GM21528 (cell line): ENCODE results near the gene WAPL.

ENCODE experiments used
- ATAC-seq: cut with Tn5 transposase; IDR thresholded peaks from one replicate; pipeline ENCODE4 v1.9.1; 2021; ENCODE audit warnings: mild to moderate bottlenecking, moderate library complexity; ENCODE audit not compliant: unreplicated experiment, low FRiP score

Gene WAPL

DNA sequence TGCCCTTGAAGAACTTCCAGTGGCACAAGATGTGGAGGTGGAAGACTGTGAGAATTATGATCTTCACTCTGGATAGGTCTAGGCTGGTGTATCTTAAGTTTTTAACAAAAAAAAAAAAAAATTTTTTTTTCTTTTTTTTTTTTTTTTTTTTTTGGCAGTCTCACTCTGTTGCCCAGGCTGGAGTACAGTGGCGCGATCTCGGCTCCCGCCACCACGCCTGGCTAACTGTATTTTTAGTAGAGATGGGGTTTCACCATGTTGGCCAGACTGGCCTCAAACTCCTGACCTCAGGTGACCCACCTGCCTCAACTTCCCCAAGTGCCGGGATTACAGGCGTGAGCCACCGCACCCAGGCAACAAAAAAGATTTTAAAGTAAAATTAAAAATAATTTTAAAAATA, 37.9 kb downstream of the WAPL start:
- ATAC-seq: no peak

DNA sequence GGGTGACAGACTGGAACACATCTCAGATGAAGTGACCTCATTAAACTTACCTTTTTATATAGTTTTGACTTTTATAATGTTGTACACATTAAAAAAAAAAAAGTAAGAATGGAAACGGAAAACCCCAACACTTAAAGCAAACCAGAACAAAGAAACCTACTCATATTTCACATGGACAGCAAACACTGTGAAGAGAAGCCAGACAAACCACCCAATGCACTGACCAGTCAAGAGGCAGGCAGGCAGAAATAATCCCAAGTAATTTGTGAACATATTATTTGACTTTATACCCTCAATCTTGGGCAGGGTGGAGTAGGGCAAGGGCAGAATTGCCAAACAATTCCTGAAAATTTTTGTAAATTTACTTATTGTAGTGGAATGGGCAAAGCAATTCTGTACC, 39.8 kb downstream of the WAPL start:
- ATAC-seq: no peak

DNA sequence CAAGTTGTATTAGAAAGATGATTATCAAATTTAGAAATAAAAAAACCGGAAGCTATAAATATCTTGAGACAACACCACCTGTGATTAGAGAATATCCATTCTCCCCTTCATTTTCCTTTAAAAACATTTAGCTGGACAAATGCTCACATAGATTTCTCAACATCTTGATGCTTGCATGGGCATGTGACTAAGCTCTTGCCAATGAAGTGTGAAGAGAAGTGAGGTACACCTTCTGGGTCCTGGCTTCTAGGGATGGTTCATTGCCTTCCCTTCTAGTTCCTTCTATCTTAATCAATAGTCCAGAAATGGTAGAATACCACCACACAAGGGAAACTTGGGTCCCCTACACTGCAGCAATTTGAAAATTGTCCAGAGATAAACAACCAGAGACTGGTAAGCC, 41.0 kb downstream of the WAPL start:
- ATAC-seq: no peak

DNA sequence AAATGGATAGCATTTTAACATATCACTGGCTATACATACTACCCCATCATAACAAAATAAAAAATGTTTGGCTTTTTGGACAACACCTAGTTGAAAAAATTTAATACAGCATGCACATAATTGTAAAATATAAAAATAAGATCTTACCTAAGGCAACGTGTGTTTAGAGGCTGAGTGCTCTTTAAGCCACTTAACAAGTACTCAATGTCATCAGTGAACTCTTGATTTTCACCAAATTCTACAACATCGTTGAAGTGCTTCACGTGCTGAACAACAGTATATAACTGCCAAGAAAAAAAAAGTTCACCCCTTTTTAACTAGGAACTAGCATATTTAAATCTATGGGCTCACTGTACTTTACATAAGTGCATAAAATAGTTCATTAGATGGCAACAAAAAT, 49.5 kb downstream of the WAPL start:
- ATAC-seq: no peak

DNA sequence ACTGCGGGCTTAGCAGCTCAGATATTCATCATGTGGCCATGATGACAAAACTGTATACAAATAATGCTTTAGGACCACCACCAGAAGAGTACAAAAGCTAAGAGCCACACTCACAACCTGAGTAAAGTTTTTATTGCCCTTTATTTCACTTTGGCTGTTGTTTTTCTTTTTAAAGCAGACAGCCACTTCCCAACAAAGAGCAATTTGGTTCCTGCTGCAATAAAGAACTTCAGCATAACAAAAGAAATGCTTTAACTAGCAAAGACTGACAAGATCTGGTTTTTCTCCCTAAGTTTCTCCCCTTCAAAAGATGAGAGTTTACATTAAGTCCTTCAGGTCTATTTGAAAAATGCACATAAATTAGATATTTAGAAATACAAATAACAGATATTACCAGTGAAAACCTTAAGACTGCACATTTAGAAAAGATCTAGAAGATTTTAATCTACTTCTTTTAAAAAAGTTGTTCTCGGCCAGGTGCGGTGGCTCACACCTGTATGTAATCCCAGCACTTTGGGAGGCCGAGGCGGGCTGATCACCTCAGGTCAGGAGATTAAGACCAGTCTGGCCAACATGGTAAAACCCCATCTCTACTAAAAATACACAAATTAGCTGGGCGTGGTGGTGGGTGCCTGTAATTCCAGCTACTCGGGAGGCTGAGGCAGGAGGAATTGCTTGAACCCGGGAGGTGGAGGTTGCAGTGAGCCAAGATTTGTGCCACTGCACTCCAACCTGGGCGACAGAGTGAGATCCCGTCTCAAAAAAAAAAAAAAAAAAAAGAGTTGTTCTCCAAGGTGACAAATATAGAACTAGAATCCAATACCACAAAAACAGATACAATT, 59.4 kb downstream of the WAPL start:
- no peak for ATAC-seq

DNA sequence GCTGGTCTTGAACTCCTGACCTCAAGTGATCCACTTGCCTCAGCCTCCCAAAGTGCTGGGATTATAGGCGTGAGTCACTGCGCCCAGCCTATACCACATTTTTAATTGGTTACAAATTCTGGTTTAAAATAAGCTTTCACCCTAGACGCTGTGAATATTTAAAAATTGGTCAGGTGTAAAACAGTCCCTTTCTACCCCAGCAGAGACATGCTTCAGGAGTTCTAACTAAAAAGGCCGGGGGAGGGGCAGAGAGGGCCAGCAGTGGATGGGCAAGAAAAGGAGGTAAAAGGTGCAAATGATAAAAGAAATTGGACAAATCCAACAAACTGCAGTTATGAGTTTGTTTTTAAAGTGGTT, 70.0 kb downstream of the WAPL start:
- no peak for ATAC-seq

DNA sequence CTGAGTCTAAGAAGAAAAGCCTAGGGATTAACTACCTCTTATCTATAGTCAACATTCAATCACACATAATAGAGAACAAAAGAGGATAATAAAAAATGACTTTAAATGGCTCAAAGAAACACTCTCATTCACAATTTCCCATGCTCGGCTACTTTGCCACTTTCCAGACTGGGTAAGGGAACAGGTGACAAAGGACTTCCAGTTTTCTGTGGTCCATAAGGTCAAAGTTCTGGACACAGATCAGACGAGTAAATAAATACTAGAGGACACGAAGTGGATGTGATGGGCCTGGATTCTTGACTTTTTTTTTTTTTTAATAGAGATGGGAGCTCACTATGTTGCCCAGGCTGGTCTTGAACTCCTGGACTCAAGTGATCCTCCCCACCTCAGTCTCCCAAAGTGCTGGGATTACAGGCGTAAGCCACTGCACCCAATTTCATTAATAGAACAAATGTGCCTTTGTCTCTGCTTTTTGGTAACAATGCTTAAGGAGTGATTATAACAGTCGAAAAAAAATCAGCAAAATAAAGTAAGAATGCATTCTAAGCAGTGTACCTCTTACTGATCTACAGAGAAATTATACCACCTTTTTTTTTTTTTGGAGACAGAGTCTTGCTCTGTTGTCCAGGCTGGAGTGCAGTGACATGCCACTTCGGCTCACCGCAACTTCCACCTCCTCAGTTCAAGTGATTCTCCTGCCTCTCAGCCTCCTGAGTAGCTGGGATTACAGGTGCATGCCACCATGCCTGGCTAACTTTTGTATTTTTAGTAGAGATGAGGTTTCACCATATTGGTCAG, 70.6 kb downstream of the WAPL start:
- ATAC-seq: no peak

DNA sequence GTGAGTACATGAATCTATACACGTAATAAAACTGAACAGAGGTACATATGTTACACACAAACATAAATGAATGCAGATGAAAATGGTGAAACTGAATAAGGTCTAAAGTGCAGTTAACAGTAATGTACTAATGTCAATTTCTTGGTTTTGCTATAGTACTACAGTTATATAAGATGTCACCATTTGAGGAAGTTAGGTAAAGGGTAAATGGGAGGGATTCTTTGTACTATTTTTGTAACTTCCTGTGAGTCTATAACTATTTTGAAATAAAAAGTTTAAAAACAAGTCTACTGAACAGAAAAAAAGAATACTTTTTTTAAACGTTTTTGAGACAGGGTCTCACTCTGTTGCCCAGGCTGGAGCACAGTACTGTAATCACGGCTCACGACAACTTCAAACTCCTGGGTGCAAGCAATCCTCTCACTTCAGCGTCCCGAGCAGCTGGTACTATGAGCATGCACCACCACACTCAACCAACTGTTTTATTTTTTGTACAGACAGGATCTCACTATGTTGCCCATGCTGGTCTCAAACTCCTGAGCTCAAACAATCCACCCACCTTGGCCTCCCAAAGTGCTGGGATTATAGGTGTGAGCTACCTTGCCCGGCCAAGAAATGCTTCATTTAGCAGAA, 71.5 kb downstream of the WAPL start:
- ATAC-seq: no peak

DNA sequence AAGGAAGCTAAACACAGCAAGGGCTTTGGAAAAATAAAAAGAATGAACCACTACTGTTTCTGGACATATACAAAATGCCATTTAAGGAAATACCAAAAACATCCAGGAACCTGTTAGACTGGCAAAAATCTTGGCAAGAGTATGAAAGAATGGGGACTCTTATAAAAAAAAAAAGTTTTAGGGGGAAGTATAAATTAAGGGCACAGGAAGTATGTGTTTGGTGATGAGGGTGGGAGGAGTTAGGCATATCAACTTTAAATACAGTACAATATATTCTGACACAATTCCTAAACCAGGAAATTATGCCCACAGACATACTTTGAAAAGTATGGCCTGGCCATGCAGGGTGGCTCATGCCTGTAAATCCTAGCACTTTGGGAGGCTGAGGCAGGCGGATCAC, 74.2 kb downstream of the WAPL start:
- no peak for ATAC-seq

DNA sequence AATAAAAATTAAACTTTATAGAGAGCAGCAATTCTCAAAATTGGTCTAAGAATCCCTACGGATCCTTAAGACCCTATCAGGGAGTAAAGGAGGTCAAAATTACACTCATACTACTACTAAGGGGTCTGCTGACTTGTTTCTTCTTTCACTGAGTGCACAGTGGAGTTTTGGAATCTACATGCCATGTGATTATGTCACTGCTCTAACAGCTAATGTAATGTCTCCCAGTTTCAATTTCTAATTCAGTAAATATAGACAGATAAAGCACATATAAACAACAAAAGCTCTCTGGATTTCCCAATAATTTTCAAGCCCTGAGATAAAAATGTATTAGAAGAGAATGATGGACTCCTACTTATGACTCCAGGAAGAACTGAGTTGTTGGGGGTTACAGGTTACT, 74.6 kb downstream of the WAPL start:
- ATAC-seq: no peak

DNA sequence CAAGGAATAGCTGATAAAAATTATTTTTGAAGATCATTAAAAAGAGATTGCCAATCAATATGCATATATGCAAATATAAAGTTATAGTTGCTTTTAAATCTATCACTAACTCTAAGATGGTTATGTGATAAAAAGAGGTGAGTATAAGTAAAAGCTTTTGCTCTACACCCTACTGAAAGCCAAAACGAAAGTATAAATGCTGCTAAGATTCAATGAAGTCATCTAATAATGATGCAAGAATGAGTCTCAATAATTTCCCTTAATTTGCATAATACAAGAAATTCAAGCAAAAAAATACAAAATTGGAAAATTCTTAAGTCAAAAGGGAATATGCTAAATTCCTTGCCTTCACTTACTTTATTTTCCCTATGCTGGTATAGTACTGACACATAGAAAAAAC, 75.2 kb downstream of the WAPL start:
- no peak for ATAC-seq

DNA sequence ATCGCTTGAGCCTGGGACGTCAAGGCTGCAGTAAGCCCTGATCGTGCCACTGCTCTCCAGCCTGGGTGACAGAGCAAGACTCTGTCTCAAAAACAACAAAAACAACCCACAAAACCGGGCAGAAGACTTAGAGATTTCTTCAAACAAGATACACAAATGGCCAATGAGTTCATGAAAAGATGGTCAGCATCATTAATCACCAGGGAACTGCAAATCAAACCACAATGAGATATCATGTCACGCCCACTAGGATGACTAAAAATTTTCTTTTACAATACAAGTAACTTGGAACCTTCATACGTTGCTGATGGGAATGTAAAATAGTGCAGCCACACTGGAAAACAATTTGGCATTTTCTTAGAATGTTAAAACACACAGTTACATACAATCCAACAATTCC, 77.7 kb downstream of the WAPL start:
- ATAC-seq: no peak

DNA sequence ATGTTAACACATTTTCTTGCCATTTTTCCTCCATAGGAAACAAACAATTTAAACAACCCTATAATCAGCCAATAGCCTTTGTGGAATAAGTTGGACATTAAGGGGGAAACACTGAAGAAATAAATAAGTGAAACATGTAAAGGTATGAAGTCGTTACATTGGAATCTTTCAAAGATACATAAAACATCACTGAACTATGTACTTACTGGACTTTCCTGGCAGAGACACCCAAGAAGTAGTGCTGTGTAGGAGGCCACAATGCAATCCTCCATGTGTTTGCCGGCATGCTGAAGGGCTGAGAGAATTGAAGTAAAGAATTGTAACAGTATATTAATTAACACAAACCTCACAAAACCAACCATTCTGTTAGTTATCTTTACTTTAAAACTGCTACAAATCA, 78.5 kb downstream of the WAPL start:
- no peak for ATAC-seq

DNA sequence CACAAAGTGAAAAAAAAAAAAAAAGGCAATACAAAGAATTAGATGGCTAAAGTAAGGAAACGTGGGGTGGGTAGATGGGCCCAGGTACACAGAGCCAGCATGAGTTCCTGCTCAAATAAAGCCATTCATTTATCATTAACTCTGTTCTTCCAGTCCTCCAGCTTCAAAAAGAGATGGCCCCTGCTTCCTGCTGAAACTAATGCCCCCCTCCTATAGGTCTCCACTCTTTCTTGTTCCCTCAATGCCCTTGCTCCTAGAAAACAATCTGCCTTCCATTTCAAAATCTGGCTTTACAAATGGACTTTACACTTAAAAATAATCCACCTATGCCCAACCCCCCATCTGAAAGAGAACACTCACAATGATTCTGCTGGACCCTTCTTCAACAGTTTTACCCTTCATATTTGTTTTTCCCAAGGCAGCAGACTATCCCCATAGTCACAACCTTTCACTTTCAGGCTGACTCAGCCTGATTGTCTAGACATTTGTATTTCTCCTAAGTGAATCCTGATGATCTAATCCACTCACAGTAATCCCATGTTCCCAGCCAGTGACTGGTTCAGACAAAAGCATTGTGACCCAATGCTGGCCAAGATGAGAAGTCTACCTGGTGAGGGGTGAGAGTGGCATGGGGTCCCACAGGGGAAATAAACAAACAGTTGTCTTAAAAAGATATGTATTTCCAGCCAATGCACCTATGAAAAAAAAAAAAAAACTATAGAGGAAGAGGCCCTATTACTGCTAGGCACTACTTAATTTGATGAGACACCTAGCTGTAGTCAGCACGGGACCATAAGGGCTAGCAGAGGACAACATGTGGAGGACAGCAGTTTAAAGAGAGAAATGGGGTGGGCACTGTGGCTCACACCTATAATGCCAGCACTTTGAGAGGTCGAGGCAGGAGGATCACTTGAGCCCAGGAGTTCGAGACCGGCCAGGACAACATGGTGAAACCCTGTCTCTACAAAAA, 80.4 kb downstream of the WAPL start:
- no peak for ATAC-seq

DNA sequence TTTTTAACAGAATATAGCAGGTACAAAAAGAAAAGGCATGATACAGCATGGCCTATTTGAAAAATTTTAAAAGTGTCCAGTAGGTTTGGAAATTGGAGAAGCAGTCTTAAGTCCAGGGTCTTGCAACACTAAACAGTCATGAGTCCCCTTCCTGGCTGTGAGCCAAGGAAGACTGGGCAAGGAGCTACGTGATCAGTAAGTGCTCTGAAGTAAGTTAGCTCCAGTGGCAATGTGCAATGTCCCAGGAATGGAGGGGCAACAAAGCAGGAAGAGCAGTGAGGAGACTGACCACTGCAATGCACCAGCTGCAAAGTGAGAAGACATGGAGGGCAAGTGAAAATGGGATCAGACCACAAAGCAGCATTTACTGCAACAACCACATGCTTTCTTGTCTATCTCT, 82.0 kb downstream of the WAPL start:
- no peak for ATAC-seq

DNA sequence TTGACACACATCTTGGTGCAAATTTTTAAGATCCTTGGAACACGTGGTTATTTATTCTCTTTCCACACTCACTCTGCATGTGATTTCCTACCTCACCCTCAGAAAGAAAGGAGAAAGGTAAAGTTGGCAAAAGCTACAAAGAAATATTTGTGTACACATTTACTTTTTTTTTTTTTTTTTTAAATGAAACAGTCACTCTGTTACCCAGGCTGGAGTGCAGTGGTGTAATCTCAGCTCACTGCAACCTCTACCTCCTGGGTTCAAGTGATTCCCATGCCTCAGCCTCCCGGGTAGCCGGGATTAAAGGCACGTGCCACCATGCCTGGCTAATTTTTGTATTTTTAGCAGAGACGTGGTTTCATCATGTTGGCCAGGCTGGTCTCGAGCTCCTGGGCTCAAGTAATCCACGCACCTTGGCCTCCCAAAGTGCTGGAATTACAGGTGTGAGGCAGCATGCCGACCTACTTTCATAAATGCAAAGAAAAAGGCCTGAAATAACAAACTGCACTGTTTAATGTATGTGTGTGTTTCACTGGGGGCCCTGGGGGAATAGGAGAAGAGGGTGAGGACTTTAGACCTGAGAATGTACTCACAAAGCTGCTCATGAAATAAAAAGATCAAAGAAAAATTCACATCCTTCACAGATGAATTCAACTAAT, 83.4 kb downstream of the WAPL start:
- ATAC-seq: no peak

DNA sequence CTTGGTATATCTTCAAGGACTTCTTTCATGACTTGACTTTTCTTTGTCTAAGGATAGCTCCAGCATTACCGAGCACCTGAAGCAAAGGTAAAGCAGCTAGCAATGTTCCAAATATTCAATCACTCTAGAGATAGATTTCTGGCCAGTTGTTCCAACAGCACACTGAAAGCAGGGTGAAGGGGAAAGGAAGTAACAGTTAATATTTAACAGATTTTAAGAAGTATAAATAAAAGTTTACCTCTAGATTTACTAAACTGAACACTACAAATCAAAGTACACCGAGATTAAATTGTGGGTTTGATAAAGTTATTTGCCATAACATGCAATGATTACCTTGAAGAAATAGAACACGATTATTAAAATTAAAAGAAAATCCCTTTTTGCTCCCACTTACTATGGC, 84.1 kb downstream of the WAPL start:
- no peak for ATAC-seq

DNA sequence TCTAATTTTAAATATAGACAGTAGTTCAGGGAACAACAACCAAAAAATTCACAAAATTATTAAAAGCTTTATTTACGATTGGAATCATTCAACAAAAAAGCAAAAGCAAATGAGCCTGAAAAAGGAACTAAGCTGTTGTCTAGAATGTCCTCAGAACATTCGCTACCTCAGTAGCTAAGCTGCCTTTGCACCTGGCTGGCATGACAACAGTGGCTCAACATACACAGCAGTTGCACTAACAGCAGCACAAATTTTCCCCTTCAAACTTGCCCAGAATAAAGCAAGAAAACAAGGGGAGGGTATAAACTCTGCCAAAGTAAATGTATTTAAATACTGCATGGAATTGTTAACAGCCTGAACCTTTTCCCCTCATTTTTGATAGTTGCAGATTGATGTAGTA, 84.6 kb downstream of the WAPL start:
- no peak for ATAC-seq

DNA sequence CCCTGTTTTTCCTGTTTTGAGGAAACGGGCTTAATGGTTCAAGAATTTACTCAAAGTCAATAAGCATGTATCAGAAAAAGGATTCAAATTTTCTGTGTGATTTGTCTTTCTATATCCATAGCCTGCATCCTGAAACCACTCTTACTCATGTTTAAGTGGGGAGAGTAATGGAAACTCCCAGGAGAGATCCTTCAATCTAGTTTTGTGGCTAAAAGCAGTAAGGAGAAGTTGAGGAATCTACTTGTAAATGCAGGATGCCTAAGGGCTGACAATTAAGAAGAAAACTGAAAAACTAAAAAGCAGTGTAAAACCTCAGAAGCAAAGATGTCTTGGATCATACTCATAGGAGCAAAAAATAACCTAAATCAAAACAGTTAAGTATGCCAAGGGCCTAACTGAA, 86.9 kb downstream of the WAPL start:
- no peak for ATAC-seq

DNA sequence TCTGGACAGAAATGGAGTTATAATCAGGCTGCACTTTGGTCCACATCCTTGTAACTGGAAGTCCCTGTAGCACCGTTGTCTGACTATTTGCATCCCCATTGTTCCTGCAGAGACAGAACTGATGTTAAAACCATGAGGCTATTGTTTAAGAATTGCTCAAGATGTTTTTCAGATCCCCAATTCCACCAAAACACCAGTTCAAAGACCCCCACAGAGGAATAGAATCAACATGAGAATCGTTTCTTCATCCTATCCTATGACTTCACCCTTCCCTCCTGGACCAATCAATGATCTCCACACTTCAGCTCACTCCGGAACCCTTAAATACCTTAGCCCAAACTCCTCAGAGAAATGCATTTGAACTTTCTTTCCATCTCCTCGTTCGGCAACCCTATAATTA, 97.9 kb downstream of the WAPL start:
- no peak for ATAC-seq
